Activated T-cell treated with anti-CD3 and anti-CD28 coated beads, Interleukin-2, amount 50 U/mL, for 24 hours (primary cell): Measurements from ENCODE around the gene INPP5A.

Source experiments
- DNase-seq: peaks from one replicate; pipeline ENCODE4 v3.0.0-alpha.2; 2020
- H3K27ac Mint-ChIP-seq: 2 replicates; pipeline ENCODE4 v1.8.0; 2020; ENCODE audit warnings: mild to moderate bottlenecking, mixed read lengths
- H3K27me3 Mint-ChIP-seq: 2 replicates; pipeline ENCODE4 v1.8.0; 2020; ENCODE audit warnings: mixed read lengths
- H3K36me3 Mint-ChIP-seq: 2 replicates; pipeline ENCODE4 v1.8.0; 2020; ENCODE audit warnings: low read depth, mixed read lengths
- H3K4me1 Mint-ChIP-seq: 2 replicates; pipeline ENCODE4 v1.8.0; 2020; ENCODE audit warnings: low read depth, mixed read lengths
- H3K4me3 Mint-ChIP-seq: 2 replicates; pipeline ENCODE4 v1.8.0; 2020; ENCODE audit warnings: mild to moderate bottlenecking, moderate library complexity, mixed read lengths
- H3K9me3 Mint-ChIP-seq: 2 replicates; pipeline ENCODE4 v1.8.0; 2020; ENCODE audit warnings: mixed read lengths

Gene INPP5A

DNA sequence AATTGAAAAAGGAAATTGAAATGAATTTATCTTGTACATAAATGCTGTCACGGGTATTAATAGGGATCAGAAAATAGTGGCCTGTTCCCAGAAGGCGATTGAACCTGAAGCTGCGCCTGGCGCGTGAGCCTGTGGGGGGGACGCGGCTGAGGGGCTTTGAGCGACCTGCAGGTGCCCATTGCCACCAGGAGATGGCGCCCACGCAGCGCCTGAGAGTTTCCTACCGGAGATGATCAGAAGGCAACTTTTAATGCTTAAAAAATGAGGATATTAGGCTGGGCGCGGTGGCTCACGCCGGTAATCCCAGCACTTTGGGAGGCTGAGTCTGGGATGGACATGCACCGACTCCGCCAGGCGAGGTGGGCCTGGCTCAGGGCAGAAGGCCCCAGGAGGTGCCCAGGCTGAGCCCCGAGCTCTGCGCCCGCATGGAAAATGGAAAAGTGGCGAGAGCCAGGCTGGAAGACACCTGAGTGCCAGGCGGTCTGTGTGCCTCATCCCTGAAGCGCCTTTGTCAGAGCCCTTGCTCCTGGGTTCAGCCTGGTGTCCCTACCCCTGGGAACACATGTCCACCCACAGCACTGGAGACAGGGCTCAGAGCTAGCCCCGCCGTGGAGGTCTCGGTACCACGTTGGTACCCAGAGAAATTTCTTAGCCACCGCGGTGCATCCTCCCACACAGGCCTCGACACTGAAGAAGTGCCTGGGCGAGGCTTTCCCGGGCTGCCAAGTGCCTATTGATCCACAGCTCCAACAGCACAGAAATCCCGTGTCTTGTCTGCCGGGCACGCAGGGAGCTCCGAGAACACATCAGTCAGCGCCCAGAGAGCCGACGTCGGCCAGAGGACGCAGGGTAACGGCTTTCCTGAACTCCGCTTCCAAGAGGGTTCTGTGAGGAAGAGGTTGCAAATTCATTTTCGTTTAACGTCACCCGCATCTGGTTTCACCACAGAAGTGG, 117.4 kb downstream of the INPP5A start:
- no peak overlapping the region for H3K4me3 Mint-ChIP-seq
- H3K9me3 Mint-ChIP-seq, result no peaks in the 10 kb centered on the region
- H3K27ac Mint-ChIP-seq, result no peak overlapping the region
- H3K4me1 Mint-ChIP-seq, result peaks cover 1% of the 10 kb centered on the region
- H3K27me3 Mint-ChIP-seq, result no peaks in the 10 kb centered on the region
- peak; percentile 75 for DNase-seq
- peaks cover 43% of the 10 kb centered on the region for H3K36me3 Mint-ChIP-seq

GRCh38 chr10:132655735-132656134, 118.1 kb downstream of the INPP5A start:
- Mint-ChIP-seq H3K9me3 (no peaks in the 10 kb centered on the region), H3K27me3 (no peaks in the 10 kb centered on the region), H3K27ac (no peak overlapping the region), H3K36me3 (peaks cover 42% of the 10 kb centered on the region), H3K4me3 (no peak overlapping the region), H3K4me1 (peaks cover 1% of the 10 kb centered on the region)
- no peak for DNase-seq

GRCh38 chr10:132656283-132657126, 118.9 kb downstream of the INPP5A start:
- H3K27me3 Mint-ChIP-seq, result no peaks in the 10 kb centered on the region
- DNase-seq, result no peak
- H3K4me3 Mint-ChIP-seq, result no peak overlapping the region
- H3K9me3 Mint-ChIP-seq, result no peaks in the 10 kb centered on the region
- H3K4me1 Mint-ChIP-seq, result peaks cover 1% of the 10 kb centered on the region
- H3K27ac Mint-ChIP-seq, result no peak overlapping the region
- H3K36me3 Mint-ChIP-seq, result peaks cover 39% of the 10 kb centered on the region

DNA sequence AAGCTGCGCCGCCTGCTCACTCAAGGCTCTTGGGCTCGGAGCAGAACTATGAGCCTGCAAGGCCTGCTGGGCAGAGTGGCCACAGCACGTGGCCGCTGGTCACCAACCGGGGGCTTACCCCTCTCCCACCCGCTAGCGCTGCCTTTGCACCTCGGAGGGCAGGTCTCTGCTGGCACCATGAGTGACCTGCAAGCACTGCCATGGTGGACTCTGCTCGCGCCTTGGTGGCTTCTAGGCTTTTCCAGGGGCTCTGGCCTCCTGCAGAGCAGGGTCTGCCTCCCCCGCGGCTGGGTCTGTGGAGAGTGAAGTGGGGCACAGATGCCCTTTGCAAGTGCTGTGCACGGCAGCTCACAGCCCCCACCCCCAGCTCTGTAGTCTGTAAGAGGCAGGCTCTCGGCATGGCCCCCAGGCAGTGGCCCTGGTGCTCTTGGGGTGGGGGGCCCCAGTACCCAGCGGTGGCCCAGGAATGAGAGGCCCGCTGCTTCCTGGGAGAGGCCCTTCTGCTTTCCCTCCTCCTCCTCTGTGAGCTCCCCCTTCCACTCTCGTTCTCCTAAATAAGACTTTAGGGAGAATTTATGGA, 119.6 kb downstream of the INPP5A start:
- Mint-ChIP-seq H3K36me3 (peaks cover 34% of the 10 kb centered on the region), H3K4me1 (peaks cover 1% of the 10 kb centered on the region), H3K4me3 (no peak overlapping the region), H3K9me3 (no peaks in the 10 kb centered on the region), H3K27ac (no peak overlapping the region), H3K27me3 (no peaks in the 10 kb centered on the region)
- DNase-seq, result no peak

GRCh38 chr10:132657748-132658147, 120.2 kb downstream of the INPP5A start:
- H3K27ac Mint-ChIP-seq, result no peak overlapping the region
- no peaks in the 10 kb centered on the region for H3K27me3 Mint-ChIP-seq
- peaks cover 29% of the 10 kb centered on the region for H3K36me3 Mint-ChIP-seq
- H3K4me1 Mint-ChIP-seq, result peaks cover 1% of the 10 kb centered on the region
- H3K4me3 Mint-ChIP-seq, result no peak overlapping the region
- no peak for DNase-seq
- H3K9me3 Mint-ChIP-seq, result no peaks in the 10 kb centered on the region

- Mint-ChIP-seq H3K27ac (no peak overlapping the region), H3K4me1 (peaks cover 1% of the 10 kb centered on the region), H3K27me3 (no peaks in the 10 kb centered on the region), H3K36me3 (peaks cover 30% of the 10 kb centered on the region), H3K9me3 (no peaks in the 10 kb centered on the region), H3K4me3 (no peak overlapping the region)
- DNase-seq, result no peak
Measured at GRCh38 chr10:132658546-132659205, 121.1 kb downstream of the INPP5A start.

- Mint-ChIP-seq H3K4me3 (no peak overlapping the region), H3K27ac (no peak overlapping the region)
Measured at GRCh38 chr10:132659206-132660091, 121.9 kb downstream of the INPP5A start.

GRCh38 chr10:132660385-132660784, 122.8 kb downstream of the INPP5A start:
- H3K27ac Mint-ChIP-seq, result no peak overlapping the region
- no peak for DNase-seq
- H3K4me1 Mint-ChIP-seq, result peaks cover 5% of the 10 kb centered on the region
- no peak overlapping the region for H3K4me3 Mint-ChIP-seq
- H3K27me3 Mint-ChIP-seq, result no peaks in the 10 kb centered on the region
- H3K36me3 Mint-ChIP-seq, result peaks cover 27% of the 10 kb centered on the region
- H3K9me3 Mint-ChIP-seq, result no peaks in the 10 kb centered on the region

More at GRCh38 chr10:132659206-132660091, 121.9 kb downstream of the INPP5A start:
- H3K36me3 Mint-ChIP-seq, result peaks cover 30% of the 10 kb centered on the region
- no peaks in the 10 kb centered on the region for H3K27me3 Mint-ChIP-seq
- H3K9me3 Mint-ChIP-seq, result no peaks in the 10 kb centered on the region
- H3K4me1 Mint-ChIP-seq, result peaks cover 5% of the 10 kb centered on the region
- no peak for DNase-seq

- peaks cover 19% of the 10 kb centered on the region for H3K4me1 Mint-ChIP-seq
- no peak overlapping the region for H3K27ac Mint-ChIP-seq
- H3K9me3 Mint-ChIP-seq, result no peaks in the 10 kb centered on the region
- peaks cover 27% of the 10 kb centered on the region for H3K36me3 Mint-ChIP-seq
- H3K4me3 Mint-ChIP-seq, result no peak overlapping the region
- H3K27me3 Mint-ChIP-seq, result no peaks in the 10 kb centered on the region
- DNase-seq, result no peak
Measured at GRCh38 chr10:132662186-132662920, 124.8 kb downstream of the INPP5A start.

DNA sequence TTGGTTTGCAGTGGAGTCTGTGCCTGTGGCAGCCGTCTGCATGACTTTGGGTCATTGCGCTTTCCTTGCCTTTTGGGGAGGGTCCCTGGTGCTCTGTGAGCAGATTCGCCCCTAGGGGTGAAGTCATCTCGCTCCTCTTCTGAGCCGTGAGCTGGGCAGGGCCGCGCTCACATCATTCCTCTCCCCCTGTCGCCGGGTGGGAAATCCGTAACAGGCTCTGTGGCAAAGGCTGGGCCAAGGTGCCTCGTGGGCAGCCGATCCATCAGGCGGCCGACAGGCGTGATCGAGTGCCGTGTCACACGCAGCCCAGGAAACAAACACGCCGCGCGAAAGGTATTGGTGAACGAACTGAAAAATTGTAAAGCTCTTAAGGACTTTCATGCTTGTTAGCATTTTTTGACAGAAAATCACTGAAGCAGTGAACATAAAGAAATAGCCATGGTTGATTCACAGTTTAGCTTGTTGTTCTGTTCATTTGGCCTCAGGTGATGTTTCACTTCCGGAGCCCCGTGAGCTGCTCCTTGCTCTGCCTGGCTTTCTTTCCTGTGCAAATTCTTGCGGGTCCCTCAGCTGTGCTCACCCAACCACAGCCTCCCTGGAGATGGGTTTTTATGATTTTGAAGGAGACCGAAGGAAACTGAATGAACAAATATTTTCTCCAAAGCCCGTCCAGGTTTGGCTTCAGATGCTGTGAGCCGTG, 126.2 kb downstream of the INPP5A start:
- no peak overlapping the region for H3K4me3 Mint-ChIP-seq
- no peak for DNase-seq
- H3K4me1 Mint-ChIP-seq, result peaks cover 19% of the 10 kb centered on the region
- H3K9me3 Mint-ChIP-seq, result no peaks in the 10 kb centered on the region
- no peak overlapping the region for H3K27ac Mint-ChIP-seq
- H3K36me3 Mint-ChIP-seq, result peaks cover 19% of the 10 kb centered on the region
- no peaks in the 10 kb centered on the region for H3K27me3 Mint-ChIP-seq

GRCh38 chr10:132664407-132664806, 126.8 kb downstream of the INPP5A start:
- no peak overlapping the region for H3K4me3 Mint-ChIP-seq
- no peaks in the 10 kb centered on the region for H3K27me3 Mint-ChIP-seq
- H3K36me3 Mint-ChIP-seq, result peaks cover 14% of the 10 kb centered on the region
- DNase-seq, result no peak
- H3K9me3 Mint-ChIP-seq, result no peaks in the 10 kb centered on the region
- peaks cover 19% of the 10 kb centered on the region for H3K4me1 Mint-ChIP-seq
- H3K27ac Mint-ChIP-seq, result no peak overlapping the region

DNA sequence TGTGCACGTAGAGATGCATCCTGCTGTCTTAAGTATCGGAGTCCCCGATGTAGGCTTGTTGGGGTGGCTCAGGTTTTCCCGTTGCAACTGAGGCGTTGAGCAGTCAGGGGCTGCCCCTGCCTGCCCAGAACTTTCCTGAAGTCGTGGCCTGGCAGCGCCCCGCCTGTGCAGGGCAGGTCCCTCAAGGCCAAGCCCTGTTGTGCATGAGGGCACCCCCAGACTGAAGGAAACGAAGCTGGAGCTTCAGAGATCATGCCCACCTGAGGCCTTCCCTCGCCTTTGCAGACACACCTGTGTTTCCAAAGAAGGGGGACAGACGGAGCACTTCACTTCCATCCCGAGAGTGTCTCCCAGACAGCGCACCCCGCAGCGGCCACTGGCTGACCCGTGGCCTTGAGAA, 127.3 kb downstream of the INPP5A start:
- Mint-ChIP-seq H3K27ac (no peak overlapping the region), H3K27me3 (no peaks in the 10 kb centered on the region), H3K4me1 (peaks cover 19% of the 10 kb centered on the region), H3K9me3 (no peaks in the 10 kb centered on the region), H3K4me3 (no peak overlapping the region), H3K36me3 (peaks cover 10% of the 10 kb centered on the region)
- DNase-seq, result no peak
